ENCODE data around the gene MYH6. TPM values are rescaled to one million over a fixed set of nuclear protein-coding genes. Genes with fewer than 3 reads are reported as not detected.
"Not testable (repeated sequence)": the region's sequence is repeated elsewhere in the genome, so short reads cannot be mapped to it uniquely, and the experiment has no call there.

The MYH6 gene
- total and polyA plus RNA-seq, 3 donors from 2014 or later: 0.12 to 0.44 (median 0.39) TPM

- no peaks in the 10 kb centered on the region for H3K27me3 ChIP-seq
- no peak overlapping the region for H3K4me3 ChIP-seq
- DNase-seq: no peak
- peaks cover 7% of the 10 kb centered on the region for H3K4me1 ChIP-seq
- intact Hi-C loops (cut with DNase I; ENCODE audit: low total_unique reads): no loop called here
- TF ChIP-seq, protein P1, sequence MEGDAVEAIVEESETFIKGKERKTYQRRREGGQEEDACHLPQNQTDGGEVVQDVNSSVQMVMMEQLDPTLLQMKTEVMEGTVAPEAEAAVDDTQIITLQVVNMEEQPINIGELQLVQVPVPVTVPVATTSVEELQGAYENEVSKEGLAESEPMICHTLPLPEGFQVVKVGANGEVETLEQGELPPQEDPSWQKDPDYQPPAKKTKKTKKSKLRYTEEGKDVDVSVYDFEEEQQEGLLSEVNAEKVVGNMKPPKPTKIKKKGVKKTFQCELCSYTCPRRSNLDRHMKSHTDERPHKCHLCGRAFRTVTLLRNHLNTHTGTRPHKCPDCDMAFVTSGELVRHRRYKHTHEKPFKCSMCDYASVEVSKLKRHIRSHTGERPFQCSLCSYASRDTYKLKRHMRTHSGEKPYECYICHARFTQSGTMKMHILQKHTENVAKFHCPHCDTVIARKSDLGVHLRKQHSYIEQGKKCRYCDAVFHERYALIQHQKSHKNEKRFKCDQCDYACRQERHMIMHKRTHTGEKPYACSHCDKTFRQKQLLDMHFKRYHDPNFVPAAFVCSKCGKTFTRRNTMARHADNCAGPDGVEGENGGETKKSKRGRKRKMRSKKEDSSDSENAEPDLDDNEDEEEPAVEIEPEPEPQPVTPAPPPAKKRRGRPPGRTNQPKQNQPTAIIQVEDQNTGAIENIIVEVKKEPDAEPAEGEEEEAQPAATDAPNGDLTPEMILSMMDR (IDR thresholded peaks at IDR 0.05): no peak
- TF ChIP-seq POLR2A (IDR thresholded peaks at IDR 0.05): no peak
- H3K9me3 ChIP-seq: no peaks in the 10 kb centered on the region
- H3K27ac ChIP-seq: no peak overlapping the region
- no peaks in the 10 kb centered on the region for H3K36me3 ChIP-seq (ENCODE audit: low read depth, missing control alignments)
- 81 to 82% methylated on average over 11 to 12 of the region's 12 CpGs for WGBS, 2 donors
Measured at GRCh38 chr14:23389396-23389795, 18.7 kb downstream of the MYH6 start.

- H3K4me1 ChIP-seq: peaks cover 7% of the 10 kb centered on the region
- H3K27ac ChIP-seq: no peak overlapping the region
- 75 to 80% methylated on average over 8 of the region's 8 CpGs for WGBS, 2 donors
- no peaks in the 10 kb centered on the region for H3K27me3 ChIP-seq
- no peak overlapping the region for H3K4me3 ChIP-seq
- no peaks in the 10 kb centered on the region for H3K36me3 ChIP-seq (ENCODE audit: low read depth, missing control alignments)
- no peak for DNase-seq
- intact Hi-C loops (cut with DNase I; ENCODE audit: low total_unique reads): no loop called here
- TF ChIP-seq, protein P1 (IDR thresholded peaks at IDR 0.05): no peak
- no peak for TF ChIP-seq POLR2A (IDR thresholded peaks at IDR 0.05)
- no peaks in the 10 kb centered on the region for H3K9me3 ChIP-seq
Measured at GRCh38 chr14:23388996-23389395, 19.1 kb downstream of the MYH6 start.

DNA sequence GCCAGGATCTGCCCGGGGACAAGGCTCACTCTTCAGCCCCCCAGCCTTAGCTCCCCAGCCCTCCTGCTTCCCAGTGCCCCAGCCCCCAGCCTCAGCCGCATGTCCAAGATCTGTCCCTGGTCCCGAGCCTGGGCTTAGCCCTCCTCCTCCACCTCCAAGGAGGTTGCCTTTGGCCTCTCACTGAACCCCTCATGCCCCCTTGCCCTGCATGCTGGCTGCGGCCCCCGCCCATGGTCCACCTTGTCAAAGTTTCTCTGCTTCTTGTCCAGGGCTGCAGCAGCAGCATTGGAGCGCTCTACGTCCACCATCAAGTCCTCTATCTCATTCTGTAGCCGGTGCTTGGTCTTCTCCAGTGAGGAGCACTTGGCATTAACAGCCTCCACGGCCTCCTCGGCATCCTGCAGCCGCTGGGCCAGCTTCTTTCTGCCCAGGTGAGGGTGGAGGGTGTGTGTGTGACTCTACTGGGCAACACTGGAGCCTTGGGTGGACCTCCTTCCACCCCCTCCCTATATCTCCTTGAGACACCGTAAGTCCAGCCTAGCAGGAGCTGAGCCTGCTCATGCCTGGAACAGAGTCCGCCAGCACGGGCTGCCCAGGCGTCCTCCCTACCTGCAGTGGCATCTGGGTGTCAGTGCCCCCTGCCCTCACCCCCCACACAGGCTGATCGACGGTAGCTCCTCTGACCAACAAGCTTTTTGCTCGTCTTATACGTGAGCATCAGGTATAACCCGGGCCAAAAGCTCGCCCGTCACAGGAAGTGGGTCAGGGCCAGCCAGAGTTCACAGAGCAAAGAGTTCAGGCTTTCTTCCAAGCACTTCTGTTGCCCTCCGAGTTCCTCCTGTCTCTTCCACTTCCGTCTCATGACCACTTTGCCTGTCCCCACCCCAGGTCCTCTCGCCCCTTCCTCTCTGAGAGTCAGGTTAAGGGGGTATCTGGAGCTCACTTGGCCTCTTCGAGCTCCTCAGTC is 19.9 kb downstream of the MYH6 start:
- TF ChIP-seq, protein P1 (IDR thresholded peaks at IDR 0.05): no peak
- TF ChIP-seq POLR2A (IDR thresholded peaks at IDR 0.05): no peak
- H3K27me3 ChIP-seq: no peaks in the 10 kb centered on the region

DNA sequence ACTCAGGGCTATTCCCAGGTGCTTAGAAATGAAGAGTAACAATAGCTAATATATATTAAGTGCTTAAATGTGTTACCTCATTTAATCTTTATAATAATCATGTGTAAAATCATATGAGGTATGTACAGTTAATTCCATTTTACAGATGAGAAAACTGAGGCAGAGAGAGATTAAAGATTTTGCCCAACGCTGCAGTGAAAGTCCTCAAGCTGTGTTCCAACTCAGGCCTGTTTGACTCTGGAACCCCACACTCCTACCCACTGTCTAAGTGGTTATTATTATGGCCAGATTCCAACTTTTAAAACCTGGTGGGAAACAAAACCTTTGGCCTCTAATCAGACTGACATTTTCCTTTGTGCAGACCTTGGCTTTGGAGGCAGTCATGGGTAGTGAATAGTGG is 21.1 kb downstream of the MYH6 start:
- 86 to 91% methylated on average over 1 of the region's 1 CpG for WGBS, 2 donors
- Histone ChIP-seq H3K27me3 (no peaks in the 10 kb centered on the region), H3K27ac (no peak overlapping the region), H3K9me3 (no peaks in the 10 kb centered on the region), H3K4me1 (peaks cover 7% of the 10 kb centered on the region), H3K4me3 (no peak overlapping the region), H3K36me3 (ENCODE audit: low read depth, missing control alignments) (no peaks in the 10 kb centered on the region)
- intact Hi-C loops (cut with DNase I; ENCODE audit: low total_unique reads): no loop called here
- no peak for DNase-seq
- TF ChIP-seq, protein P1 (IDR thresholded peaks at IDR 0.05): no peak

More for the DNA sequence above, 19.9 kb downstream of the MYH6 start:
- Histone ChIP-seq H3K4me3 (no peak overlapping the region), H3K4me1 (peaks cover 7% of the 10 kb centered on the region), H3K27ac (no peak overlapping the region), H3K36me3 (ENCODE audit: low read depth, missing control alignments) (no peaks in the 10 kb centered on the region), H3K9me3 (no peaks in the 10 kb centered on the region)
- 78 to 79% methylated on average over 25 to 26 of the region's 26 CpGs for WGBS, 2 donors
- intact Hi-C loops (cut with DNase I; ENCODE audit: low total_unique reads): no loop called here
- no peak for DNase-seq

DNA sequence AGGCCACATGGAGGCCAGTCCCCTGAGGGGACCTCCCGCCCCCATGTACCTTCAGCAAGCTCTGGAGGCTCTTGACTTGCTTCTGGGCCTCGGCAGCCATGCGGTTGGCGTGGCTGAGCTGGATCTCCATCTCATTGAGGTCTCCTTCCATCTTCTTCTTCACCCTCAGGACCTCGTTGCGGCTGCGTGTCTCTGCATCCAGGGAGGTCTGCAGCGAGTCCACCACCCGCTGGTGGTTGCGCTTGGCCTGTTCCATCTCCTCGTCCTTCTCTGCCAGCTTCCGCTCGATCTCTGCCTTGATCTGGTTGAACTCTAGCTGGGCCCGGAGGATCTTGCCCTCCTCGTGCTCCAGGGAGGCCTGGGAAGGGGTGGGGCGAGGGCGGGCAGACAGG is 21.8 kb downstream of the MYH6 start:
- H3K36me3 ChIP-seq (ENCODE audit: low read depth, missing control alignments); intact Hi-C loops (cut with DNase I; ENCODE audit: low total_unique reads); H3K4me3 ChIP-seq; H3K4me1 ChIP-seq; H3K27me3 ChIP-seq; DNase-seq; H3K9me3 ChIP-seq; H3K27ac ChIP-seq: not testable (repeated sequence)
- 93 to 97% methylated on average over 13 to 17 of the region's 17 CpGs for WGBS, 2 donors
